GM21619 (cell line): ENCODE data around the gene CELF4.
A peak's percentile ranks its signal among the peaks of the same experiment; 100 is the strongest.

ENCODE experiments used
- ATAC-seq: cut with Tn5 transposase; IDR thresholded peaks from one replicate; pipeline ENCODE4 v1.9.1; 2021; ENCODE audit not compliant: unreplicated experiment

Gene CELF4

DNA sequence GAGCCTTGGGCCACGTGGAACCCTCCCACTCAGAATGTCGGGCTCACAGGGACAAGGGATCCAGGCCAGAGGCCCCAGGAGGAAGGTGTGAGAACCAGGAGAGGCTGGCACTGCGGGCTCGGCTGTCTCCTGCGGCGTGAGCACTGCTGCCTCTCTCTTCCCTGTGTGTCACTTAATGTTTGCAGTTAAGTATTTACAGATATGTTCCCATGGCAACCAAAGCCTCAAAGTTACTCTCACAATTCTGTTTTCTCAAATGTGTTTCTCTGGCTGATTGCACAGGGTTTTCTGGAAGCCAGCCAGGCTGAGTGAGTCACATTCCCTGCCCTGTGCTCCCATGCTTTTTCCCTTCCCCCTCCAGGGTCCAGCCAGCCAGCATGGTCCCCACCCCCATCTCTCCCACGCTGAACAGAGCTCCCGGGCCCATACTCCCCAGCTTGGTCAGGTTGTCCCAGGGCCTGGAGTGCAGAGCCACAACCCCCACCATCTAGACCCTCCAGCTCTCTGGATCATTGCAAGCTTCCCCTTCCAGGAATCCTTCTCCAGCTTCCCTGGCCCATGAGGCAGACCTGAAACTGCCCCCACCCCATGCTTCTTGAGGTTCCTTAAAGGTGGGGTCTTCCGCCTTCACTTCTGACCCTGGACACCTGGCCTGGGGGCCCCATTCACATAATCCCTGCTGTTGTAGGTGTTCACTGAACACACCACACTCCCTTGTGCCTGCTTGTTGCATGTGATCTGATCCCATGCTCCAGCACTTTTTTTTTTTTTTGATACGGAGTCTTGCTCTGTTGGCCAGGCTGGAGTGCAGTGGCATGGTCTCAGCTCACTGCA lies 265.9 kb downstream of the CELF4 start:
- peak; percentile 77 for ATAC-seq

- no peak for ATAC-seq
Observed at GRCh38 chr18:37298816-37299215, 266.8 kb downstream of the CELF4 start.

GRCh38 chr18:37297106-37297505 lies 268.5 kb downstream of the CELF4 start:
- no peak for ATAC-seq

DNA sequence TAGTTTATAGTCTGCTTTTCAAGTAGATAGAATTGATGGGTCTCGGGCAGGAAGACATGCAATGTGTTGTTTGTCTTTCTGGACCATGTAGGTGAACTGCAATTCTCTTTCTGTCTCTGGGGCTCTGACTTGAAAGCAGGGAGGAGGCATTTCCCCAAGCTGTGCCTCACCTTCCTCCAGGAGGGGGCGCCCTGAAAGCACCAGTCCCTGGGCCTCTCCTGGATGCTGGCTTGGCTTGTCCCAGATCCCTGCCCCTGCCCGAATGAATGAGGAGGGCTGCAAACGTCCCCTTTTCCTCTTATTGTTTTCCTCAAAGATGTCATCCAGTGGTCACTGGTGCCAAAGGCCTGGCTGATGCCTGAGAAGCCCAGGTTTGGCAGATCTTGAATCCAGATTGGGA lies 270.6 kb downstream of the CELF4 start:
- ATAC-seq: no peak

GRCh38 chr18:37293359-37293758 lies 272.2 kb downstream of the CELF4 start:
- ATAC-seq: no peak

DNA sequence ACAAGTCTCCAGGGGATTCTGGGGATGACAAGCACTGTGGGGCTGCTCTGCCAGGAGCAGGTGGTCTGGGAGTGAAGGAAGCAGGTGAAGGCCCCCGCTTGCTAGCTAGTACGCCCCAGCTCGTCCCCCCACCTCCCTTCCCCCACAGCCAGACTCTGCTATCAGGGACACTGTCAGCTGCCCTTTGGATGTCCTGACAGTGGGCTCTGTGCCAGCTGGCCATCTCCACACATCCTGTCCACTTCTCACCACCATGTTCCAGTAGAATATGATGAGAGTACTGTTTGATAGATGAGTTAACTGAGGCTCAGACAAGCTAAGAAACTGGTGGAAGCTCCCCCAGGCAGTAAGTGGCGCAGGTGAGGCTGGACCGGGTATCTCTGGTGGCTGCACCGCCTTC lies 276.2 kb downstream of the CELF4 start:
- no peak for ATAC-seq

- no peak for ATAC-seq
Observed at GRCh38 chr18:37287601-37288000, 278.0 kb downstream of the CELF4 start.

DNA sequence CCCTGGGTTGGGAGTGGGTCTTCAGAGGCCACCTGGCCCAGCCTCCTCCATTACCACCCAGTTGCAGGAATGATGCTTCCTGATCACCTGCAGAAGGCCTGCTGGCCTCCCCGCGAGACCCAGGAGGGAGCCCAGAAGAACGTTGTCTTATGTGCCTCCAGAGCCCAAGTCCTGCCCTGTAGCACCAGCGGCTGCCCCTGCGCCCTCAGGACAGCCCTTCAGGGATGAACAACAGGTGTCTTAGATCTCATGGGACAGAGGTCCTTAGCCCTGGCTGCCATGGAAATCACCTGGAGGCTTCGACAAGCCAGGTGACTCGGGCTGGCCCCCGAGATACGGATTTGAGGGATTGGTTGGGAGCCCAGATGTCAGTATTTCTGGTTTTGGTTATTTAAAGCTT lies 278.8 kb downstream of the CELF4 start:
- ATAC-seq: no peak

GRCh38 chr18:37285825-37286224 lies 279.8 kb downstream of the CELF4 start:
- ATAC-seq: no peak

GRCh38 chr18:37284260-37284659 lies 281.3 kb downstream of the CELF4 start:
- ATAC-seq: no peak

GRCh38 chr18:37282386-37283037 lies 283.1 kb downstream of the CELF4 start:
- ATAC-seq: no peak

DNA sequence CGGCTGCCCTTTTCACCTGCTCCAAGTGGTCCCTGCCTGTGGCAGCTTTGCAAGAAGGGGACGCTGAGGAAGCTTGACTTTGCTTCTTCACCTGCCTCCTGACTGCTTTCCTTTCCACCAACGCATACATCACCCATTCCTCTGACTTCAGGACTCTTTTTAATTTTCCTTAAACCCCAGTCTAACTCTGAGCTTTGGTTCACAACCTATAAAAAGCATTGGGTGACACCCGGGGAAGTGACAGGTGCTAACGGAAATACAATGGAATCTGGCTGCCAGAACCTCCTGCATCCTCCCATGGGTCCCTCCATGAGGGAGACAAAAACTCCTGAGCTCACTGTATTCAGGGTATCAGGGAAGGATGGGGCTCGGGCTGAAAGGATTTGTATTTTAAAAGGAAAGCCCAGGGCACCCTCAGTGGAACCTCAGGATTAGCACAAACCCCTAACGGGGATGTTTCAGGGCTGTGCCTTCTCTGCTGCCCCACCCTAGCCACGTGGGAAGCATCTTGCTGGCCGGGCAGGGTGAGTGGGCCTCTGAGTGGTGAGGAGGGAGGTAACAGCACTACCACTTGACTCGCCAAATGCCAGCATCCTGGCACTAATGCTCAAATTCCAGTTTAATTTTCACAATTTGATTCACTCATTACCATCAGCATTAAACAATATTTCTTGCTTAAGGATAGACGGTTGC lies 284.8 kb downstream of the CELF4 start:
- no peak for ATAC-seq

- ATAC-seq: no peak
Observed at GRCh38 chr18:37277804-37278203, 287.8 kb downstream of the CELF4 start.

DNA sequence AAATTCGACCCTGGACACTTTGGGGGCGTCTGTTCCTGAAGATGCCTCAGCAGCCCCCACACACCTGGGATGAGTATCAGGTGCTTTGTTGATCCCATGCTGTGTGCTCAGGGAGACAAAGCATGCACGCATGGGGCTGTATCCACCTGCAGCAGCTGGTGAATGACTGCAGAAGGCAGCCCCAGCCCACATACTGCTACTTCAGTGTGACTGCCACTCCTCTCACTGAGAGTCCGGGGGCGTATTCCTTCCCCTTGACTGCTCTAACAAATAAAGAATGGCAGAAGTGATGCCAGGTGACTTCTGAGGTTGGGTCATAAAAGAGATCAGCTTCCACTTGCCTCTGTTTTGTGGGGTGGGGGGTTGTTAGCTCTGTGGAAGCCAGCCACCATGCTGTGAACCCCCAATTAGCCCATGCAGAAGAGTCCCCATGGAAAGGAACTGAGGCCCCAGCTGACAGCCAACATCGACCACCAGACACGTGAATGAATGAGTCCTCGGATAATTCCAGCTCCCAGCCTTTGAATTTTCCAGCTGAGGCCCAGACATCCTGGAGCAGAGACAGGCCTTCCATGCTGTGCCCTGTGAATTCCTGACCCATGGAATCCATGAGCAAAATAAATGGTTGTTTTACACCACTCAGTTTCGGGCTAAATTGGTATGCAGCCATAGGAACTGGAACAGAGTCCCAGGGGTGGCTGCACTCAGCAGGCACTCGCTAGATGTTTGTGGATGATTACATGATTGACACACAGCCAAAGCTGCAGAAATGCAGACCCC lies 289.3 kb downstream of the CELF4 start:
- no peak for ATAC-seq

DNA sequence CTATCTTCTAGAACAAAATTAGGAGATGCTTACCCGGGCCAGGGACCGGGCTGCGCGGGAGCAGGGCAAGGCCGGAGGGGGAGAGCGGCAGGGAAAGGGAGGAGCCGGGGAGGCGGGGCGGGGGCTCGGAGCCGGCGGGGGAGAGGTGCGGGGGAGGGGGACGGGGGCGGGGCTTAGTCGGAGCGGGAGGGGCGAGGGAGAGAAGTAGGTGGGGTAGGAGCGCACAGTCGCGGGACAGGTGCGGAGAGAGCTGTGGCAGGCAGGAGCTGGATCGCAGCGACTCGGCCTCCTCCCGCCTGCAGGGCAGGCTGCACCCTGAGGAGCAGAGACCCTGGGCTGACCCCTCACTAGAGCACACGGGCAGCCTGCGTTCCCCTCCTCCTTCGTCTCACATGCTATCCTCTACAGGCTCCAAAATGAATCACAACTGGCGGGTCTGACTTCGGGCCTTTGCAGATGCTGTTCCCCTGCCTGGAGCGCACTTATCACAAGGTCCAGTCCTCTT lies 290.3 kb downstream of the CELF4 start:
- ATAC-seq: no peak

DNA sequence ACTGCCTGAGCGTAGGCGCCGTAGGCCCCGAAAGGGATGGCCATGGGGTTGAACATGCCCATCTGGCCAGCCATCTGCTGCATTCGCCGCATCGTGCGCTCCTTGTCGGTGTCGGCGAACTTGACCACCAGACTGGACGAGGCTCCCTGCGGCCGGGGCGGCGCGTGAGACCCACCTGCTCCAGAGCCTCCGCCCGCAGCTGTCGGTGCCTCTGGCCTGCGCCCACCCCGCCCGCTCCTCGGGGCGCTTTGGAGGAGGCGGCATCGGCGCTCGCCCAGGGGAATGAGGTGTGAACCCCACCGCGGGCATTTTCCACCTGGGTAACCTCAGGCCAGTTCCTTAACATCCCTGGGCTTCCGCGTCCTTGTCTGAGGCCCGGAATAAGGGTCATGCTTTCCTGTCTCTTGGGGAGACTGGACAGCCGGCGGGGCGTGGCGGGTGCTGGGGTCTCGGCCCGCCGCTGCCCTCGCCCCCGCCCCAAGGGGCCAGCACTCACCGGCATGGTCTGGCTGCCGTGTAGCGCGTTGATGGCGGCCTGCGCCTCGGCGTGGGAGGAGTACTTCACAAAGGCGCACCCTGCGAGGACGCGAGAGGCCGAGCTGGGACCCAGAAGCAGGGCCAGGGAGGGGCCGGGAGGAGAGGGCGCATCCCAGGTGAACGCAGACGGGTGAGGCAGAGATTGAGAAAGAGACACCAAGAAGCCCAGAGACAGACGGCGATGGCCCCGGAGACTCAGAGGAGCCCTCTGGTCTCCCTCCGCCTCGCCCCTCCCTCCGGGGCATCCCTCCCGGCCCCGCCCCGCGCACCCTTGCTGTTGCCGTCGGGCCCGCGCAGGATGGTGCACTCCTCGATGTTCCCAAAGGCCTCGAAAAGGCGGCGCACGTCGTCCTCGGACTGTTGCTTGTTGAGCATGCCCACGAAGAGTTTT lies 291.0 kb downstream of the CELF4 start:
- ATAC-seq: no peak

- ATAC-seq: no peak
Observed at GRCh38 chr18:37272841-37273240, 292.8 kb downstream of the CELF4 start.

GRCh38 chr18:37272226-37272625 lies 293.4 kb downstream of the CELF4 start:
- ATAC-seq: no peak

DNA sequence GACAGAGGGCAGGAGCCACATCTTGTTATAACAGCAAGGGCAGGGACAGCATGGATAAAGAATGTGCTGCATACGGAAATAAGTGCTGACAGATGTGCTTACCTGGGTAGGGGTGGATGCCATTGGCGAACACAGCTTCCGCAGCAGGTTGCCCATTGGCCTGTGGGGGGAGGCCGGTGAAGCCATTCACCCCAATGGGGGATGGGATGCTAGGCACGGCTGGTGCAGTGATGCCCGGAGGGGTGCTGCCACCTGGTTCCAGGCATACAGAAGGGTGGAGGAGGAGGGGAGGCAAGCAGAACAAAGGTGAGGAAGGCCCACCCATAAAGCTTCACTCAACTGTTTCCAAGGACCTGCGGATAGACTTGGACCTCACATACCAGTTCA lies 294.9 kb downstream of the CELF4 start:
- no peak for ATAC-seq
